Keratinocyte (primary cell): Measurements from ENCODE around the gene ADAD2. TPM values are rescaled to one million over a fixed set of nuclear protein-coding genes. Genes with fewer than 3 reads are reported as not detected.

Experiments
- DNase-seq: peaks from one replicate; pipeline ENCODE4 v3.0.0-alpha.2; 2011; ENCODE audit warnings: low read depth, missing footprints, low spot score
- FAIRE-seq: peaks from 2 replicates; lab custom pipeline; 2011; peaks lifted over from hg19 to GRCh38; lab: Jason Lieb, UNC
- H2AFZ ChIP-seq: 2 replicates; pipeline ENCODE4 v1.6.0; 2012; ENCODE audit warnings: low read length, control low read depth, inconsistent platforms; ENCODE audit not compliant: control insufficient read depth
- H3K27ac ChIP-seq: 2 replicates; pipeline ENCODE4 v1.5.1; 2011; ENCODE audit warnings: low read length; ENCODE audit not compliant: control insufficient read depth, insufficient read depth
- H3K27me3 ChIP-seq: 3 replicates; pipeline ENCODE4 v1.6.0; 2011; ENCODE audit warnings: low read length; ENCODE audit not compliant: control insufficient read depth, insufficient read depth; ENCODE audit errors: extremely low read depth
- H3K36me3 ChIP-seq, 2 experiments: 2 replicates in 1 of 2; 3 replicates in 1 of 2; pipeline ENCODE4 v1.5.1; 2011; ENCODE audit warnings: low read length in 2 of 2, mild to moderate bottlenecking in 1 of 2; ENCODE audit not compliant: control insufficient read depth in 2 of 2, insufficient read depth in 2 of 2; ENCODE audit errors: extremely low read depth in 1 of 2
- H3K4me1 ChIP-seq: 3 replicates; pipeline ENCODE4 v1.5.1; 2011; ENCODE audit warnings: low read length; ENCODE audit not compliant: control insufficient read depth, insufficient read depth; ENCODE audit errors: extremely low read depth
- H3K4me2 ChIP-seq: 3 replicates; pipeline ENCODE4 v1.6.0; 2011; ENCODE audit warnings: low read depth, low read length; ENCODE audit not compliant: control insufficient read depth, insufficient read depth; ENCODE audit errors: extremely low read depth
- H3K4me3 ChIP-seq, 3 experiments: fragments of 200-600 bp in 1 of 3; sonication (generic) in 1 of 3; 2 replicates in 2 of 3; 3 replicates in 1 of 3; pipeline ENCODE4 v1.5.1; 2011 to 2016; ENCODE audit warnings: low read length in 3 of 3, mild to moderate bottlenecking in 3 of 3, control low read depth in 2 of 3, inconsistent platforms in 1 of 3, low read depth in 1 of 3, mixed read lengths in 1 of 3, mixed run types in 1 of 3, moderate library complexity in 1 of 3; ENCODE audit not compliant: control insufficient read depth in 2 of 3, insufficient read depth in 2 of 3; ENCODE audit errors: extremely low read depth in 1 of 3
- H3K79me2 ChIP-seq: 2 replicates; pipeline ENCODE4 v1.6.0; 2012; ENCODE audit warnings: low read length; ENCODE audit not compliant: control insufficient read depth, insufficient read depth
- H3K9ac ChIP-seq: 3 replicates; pipeline ENCODE4 v1.6.0; 2011; ENCODE audit warnings: low read length; ENCODE audit not compliant: control insufficient read depth, insufficient read depth; ENCODE audit errors: extremely low read depth
- H3K9me1 ChIP-seq: 3 replicates; pipeline ENCODE4 v1.6.0; 2011; ENCODE audit warnings: low read length; ENCODE audit not compliant: control insufficient read depth, insufficient read depth; ENCODE audit errors: extremely low read depth
- H3K9me3 ChIP-seq: 2 replicates; pipeline ENCODE4 v1.5.1; 2012; ENCODE audit warnings: low read depth, low read length; ENCODE audit not compliant: control insufficient read depth
- H4K20me1 ChIP-seq: 3 replicates; pipeline ENCODE4 v1.6.0; 2011; ENCODE audit warnings: low read length; ENCODE audit not compliant: control insufficient read depth, insufficient read depth; ENCODE audit errors: extremely low read depth
- EZH2 ChIP-seq: IDR thresholded peaks from one replicate; pipeline ENCODE4 v1.6.1; 2012; ENCODE audit warnings: inconsistent platforms, mild to moderate bottlenecking, low read length, moderate library complexity
- dilution Hi-C: fragments of 300-500 bp; cut with MboI; formaldehyde crosslinking; loops from one replicate; pipeline ENCODE4 v1.7.0; 2020; ENCODE audit warnings: low sequenced_read_pairs; ENCODE audit not compliant: extremely low pct_ligation_motif_present
- polyA plus RNA-seq, 5 experiments: library from polyadenylated mRNA; depleted of rRNA in 3 of 5; stranded (reverse) in 3 of 5; stranded (forward) in 1 of 5; unstranded in 1 of 5; fragments of >200 nt; gene quantifications; 1 replicate in 1 of 5; 2 replicates in 3 of 5; 3 replicates in 1 of 5; pipeline versions ENCODE4 v1.2.1 to v1.2.3, GENCODE V29; 2011 to 2012; ENCODE audit warnings: missing spikeins in 2 of 5, low read depth in 1 of 5, low replicate concordance in 1 of 5
- TF ChIP-seq, protein P1 (sequence below), 3 experiments: IDR thresholded peaks in 1 of 3; conservative IDR thresholded peaks in 1 of 3; optimal IDR thresholded peaks in 1 of 3; 2 replicates in 2 of 3; 3 replicates in 1 of 3; pipeline versions ENCODE3 to v1.5.1; 2011; ENCODE audit warnings: low read length in 3 of 3, mild to moderate bottlenecking in 3 of 3, moderate library complexity in 2 of 3, control low read depth in 1 of 3, inconsistent platforms in 1 of 3; ENCODE audit not compliant: insufficient read depth in 2 of 3; ENCODE audit errors: extremely low read depth in 1 of 3

ADAD2 gene
- polyA plus RNA-seq, 1 donor (not counting 4 experiments of a cell fraction or from before 2014, with no cell fraction given): not detected

DNA sequence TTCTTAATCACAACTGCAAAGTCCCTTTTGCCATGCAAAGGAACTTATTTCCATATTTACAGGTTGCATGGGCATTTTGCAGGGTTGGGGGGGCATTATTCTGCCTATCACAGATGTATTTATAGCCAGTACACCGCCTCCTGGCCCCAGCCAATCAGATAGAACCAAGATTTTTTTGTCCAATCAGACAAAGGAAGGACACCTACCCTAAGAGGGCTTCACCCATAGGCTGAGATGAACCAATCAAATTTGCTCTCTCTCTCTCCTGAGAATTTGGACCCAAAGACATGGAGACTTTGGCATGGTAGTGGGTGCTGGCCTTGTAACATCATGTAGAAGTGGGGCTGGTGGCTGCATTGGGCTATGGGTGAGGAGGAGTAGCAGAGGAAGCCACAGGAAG is 52.8 kb downstream of the ADAD2 start:
- Histone ChIP-seq H3K9me3 (no peaks in the 10 kb centered on the region), H3K9ac (no peak overlapping the region), H3K4me1 (no peaks in the 10 kb centered on the region), H3K79me2 (no peaks in the 10 kb centered on the region), H3K4me3 (no peak overlapping the region), H3K9me1 (no peaks in the 10 kb centered on the region), H3K27ac (no peak overlapping the region), H3K4me2 (no peak overlapping the region), H2AFZ (no peak overlapping the region), H3K27me3 (peaks cover 24% of the 10 kb centered on the region), H4K20me1 (no peaks in the 10 kb centered on the region), H3K36me3 (no peaks in the 10 kb centered on the region)
- FAIRE-seq: no peak
- no peak for DNase-seq
- dilution Hi-C loops: no loop called here
- TF ChIP-seq, protein P1, sequence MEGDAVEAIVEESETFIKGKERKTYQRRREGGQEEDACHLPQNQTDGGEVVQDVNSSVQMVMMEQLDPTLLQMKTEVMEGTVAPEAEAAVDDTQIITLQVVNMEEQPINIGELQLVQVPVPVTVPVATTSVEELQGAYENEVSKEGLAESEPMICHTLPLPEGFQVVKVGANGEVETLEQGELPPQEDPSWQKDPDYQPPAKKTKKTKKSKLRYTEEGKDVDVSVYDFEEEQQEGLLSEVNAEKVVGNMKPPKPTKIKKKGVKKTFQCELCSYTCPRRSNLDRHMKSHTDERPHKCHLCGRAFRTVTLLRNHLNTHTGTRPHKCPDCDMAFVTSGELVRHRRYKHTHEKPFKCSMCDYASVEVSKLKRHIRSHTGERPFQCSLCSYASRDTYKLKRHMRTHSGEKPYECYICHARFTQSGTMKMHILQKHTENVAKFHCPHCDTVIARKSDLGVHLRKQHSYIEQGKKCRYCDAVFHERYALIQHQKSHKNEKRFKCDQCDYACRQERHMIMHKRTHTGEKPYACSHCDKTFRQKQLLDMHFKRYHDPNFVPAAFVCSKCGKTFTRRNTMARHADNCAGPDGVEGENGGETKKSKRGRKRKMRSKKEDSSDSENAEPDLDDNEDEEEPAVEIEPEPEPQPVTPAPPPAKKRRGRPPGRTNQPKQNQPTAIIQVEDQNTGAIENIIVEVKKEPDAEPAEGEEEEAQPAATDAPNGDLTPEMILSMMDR (optimal IDR thresholded peaks at IDR 0.05 in 1 of 3, IDR thresholded peaks at IDR 0.05 in 1 of 3, conservative IDR thresholded peaks at IDR 0.05 in 1 of 3; ENCODE audit: extremely low read depth in 1 of 3, insufficient read depth in 2 of 3, low read length in 3 of 3): no peak
- TF ChIP-seq EZH2: no peak

DNA sequence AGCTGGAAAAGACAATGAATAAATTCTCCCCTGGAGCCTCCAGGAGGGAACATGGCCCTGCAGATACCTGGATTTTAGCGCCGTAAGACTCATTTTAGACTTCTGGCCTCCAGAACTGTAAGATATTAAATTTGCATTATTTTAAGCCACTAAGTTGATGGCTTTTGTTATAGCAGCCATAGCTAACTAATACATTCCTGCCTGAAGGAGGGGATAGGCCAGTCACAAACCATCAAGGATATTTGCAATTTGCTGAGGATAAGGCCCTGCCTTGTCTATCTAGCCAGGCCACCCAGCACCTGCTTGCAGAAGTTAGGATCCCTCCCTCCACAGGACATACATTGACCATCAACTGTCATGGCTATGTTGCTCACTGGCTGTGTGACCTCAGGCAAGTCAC is 53.8 kb downstream of the ADAD2 start:
- Histone ChIP-seq H3K4me3 (no peak overlapping the region), H3K9me1 (no peaks in the 10 kb centered on the region), H3K4me2 (no peak overlapping the region), H3K9me3 (no peaks in the 10 kb centered on the region), H3K27me3 (peaks cover 22% of the 10 kb centered on the region), H3K79me2 (no peaks in the 10 kb centered on the region), H3K36me3 (no peaks in the 10 kb centered on the region), H4K20me1 (no peaks in the 10 kb centered on the region), H3K4me1 (no peaks in the 10 kb centered on the region), H3K27ac (no peak overlapping the region), H2AFZ (no peak overlapping the region), H3K9ac (no peak overlapping the region)
- no peak for DNase-seq
- no peak for FAIRE-seq
- dilution Hi-C loops: no loop called here
- no peak for TF ChIP-seq EZH2
- TF ChIP-seq, protein P1 (optimal IDR thresholded peaks at IDR 0.05 in 1 of 3, IDR thresholded peaks at IDR 0.05 in 1 of 3, conservative IDR thresholded peaks at IDR 0.05 in 1 of 3; ENCODE audit: extremely low read depth in 1 of 3, insufficient read depth in 2 of 3, low read length in 3 of 3): no peak
